Measurements from ENCODE around the gene SHROOM3.

SHROOM3 gene

GRCh38 chr4:76729980-76730379 is 295.0 kb downstream of the SHROOM3 start:
- no peak for TF ChIP-seq SNAI2 (CRISPR knock-in tag; IDR thresholded peaks at IDR 0.05)
- TF ChIP-seq, protein P1, sequence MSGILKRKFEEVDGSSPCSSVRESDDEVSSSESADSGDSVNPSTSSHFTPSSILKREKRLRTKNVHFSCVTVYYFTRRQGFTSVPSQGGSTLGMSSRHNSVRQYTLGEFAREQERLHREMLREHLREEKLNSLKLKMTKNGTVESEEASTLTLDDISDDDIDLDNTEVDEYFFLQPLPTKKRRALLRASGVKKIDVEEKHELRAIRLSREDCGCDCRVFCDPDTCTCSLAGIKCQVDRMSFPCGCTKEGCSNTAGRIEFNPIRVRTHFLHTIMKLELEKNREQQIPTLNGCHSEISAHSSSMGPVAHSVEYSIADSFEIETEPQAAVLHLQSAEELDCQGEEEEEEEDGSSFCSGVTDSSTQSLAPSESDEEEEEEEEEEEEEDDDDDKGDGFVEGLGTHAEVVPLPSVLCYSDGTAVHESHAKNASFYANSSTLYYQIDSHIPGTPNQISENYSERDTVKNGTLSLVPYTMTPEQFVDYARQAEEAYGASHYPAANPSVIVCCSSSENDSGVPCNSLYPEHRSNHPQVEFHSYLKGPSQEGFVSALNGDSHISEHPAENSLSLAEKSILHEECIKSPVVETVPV (CRISPR knock-in tag; IDR thresholded peaks at IDR 0.05) = no peak
- TF ChIP-seq ARNTL (CRISPR knock-in tag; IDR thresholded peaks at IDR 0.05; ENCODE audit: borderline replicate concordance, low read depth) = no peak
- TF ChIP-seq ZFP3 (CRISPR knock-in tag; IDR thresholded peaks at IDR 0.05) = no peak
- no peak for TF ChIP-seq POU6F1 (CRISPR knock-in tag; IDR thresholded peaks at IDR 0.05; ENCODE audit: borderline replicate concordance, low read depth)
- ATAC-seq = no peak

DNA sequence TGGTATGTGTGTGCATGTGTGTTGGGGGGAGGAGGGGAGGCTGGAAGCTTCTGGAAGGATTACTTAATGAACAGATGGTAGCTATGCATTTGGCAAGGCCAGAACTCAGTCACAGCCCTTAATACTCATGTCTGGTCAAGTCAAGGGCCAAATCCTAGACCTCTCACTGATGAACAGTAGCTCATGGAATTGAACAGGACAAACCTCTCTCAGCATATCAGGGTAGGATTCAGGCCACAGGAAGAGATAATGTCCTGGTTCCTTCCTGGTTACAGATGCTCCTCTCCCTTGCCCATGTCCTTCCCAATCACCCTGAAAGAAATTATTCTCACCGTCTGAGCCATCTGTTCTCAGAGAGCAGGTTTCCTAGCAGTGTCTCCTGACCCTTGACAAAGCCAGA is 297.2 kb downstream of the SHROOM3 start:
- no peak for TF ChIP-seq PPARA (CRISPR knock-in tag; IDR thresholded peaks at IDR 0.05; ENCODE audit: borderline replicate concordance)
- TF ChIP-seq ZNF565 (CRISPR knock-in tag; conservative IDR thresholded peaks at IDR 0.05; ENCODE audit: low read depth) = no peak
- no peak for TF ChIP-seq OSR1 (CRISPR knock-in tag; IDR thresholded peaks at IDR 0.05)
- TF ChIP-seq CSDC2 (CRISPR knock-in tag; IDR thresholded peaks at IDR 0.05) = no peak
- TF ChIP-seq ZNF8 (CRISPR knock-in tag; IDR thresholded peaks at IDR 0.05) = no peak
- TF ChIP-seq GLIS3 (CRISPR knock-in tag; IDR thresholded peaks at IDR 0.05) = no peak
- TF ChIP-seq ZFP30 (CRISPR knock-in tag; IDR thresholded peaks at IDR 0.05) = no peak
- ATAC-seq = no peak

- TF ChIP-seq ISL1 (CRISPR knock-in tag; IDR thresholded peaks at IDR 0.05) = no peak
- TF ChIP-seq, protein P2, sequence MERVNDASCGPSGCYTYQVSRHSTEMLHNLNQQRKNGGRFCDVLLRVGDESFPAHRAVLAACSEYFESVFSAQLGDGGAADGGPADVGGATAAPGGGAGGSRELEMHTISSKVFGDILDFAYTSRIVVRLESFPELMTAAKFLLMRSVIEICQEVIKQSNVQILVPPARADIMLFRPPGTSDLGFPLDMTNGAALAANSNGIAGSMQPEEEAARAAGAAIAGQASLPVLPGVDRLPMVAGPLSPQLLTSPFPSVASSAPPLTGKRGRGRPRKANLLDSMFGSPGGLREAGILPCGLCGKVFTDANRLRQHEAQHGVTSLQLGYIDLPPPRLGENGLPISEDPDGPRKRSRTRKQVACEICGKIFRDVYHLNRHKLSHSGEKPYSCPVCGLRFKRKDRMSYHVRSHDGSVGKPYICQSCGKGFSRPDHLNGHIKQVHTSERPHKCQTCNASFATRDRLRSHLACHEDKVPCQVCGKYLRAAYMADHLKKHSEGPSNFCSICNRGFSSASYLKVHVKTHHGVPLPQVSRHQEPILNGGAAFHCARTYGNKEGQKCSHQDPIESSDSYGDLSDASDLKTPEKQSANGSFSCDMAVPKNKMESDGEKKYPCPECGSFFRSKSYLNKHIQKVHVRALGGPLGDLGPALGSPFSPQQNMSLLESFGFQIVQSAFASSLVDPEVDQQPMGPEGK (CRISPR knock-in tag; IDR thresholded peaks at IDR 0.05; ENCODE audit: borderline replicate concordance) = no peak
- TF ChIP-seq CREB5 (CRISPR knock-in tag; IDR thresholded peaks at IDR 0.05; ENCODE audit: low read depth) = no peak
- no peak for TF ChIP-seq ZNF70 (CRISPR knock-in tag; IDR thresholded peaks at IDR 0.05)
- TF ChIP-seq, protein P3, sequence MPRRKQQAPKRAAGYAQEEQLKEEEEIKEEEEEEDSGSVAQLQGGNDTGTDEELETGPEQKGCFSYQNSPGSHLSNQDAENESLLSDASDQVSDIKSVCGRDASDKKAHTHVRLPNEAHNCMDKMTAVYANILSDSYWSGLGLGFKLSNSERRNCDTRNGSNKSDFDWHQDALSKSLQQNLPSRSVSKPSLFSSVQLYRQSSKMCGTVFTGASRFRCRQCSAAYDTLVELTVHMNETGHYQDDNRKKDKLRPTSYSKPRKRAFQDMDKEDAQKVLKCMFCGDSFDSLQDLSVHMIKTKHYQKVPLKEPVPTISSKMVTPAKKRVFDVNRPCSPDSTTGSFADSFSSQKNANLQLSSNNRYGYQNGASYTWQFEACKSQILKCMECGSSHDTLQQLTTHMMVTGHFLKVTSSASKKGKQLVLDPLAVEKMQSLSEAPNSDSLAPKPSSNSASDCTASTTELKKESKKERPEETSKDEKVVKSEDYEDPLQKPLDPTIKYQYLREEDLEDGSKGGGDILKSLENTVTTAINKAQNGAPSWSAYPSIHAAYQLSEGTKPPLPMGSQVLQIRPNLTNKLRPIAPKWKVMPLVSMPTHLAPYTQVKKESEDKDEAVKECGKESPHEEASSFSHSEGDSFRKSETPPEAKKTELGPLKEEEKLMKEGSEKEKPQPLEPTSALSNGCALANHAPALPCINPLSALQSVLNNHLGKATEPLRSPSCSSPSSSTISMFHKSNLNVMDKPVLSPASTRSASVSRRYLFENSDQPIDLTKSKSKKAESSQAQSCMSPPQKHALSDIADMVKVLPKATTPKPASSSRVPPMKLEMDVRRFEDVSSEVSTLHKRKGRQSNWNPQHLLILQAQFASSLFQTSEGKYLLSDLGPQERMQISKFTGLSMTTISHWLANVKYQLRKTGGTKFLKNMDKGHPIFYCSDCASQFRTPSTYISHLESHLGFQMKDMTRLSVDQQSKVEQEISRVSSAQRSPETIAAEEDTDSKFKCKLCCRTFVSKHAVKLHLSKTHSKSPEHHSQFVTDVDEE (CRISPR knock-in tag; IDR thresholded peaks at IDR 0.05) = no peak
- no peak for TF ChIP-seq BACH2 (CRISPR knock-in tag; IDR thresholded peaks at IDR 0.05; ENCODE audit: borderline replicate concordance)
- TF ChIP-seq TCF4 (CRISPR knock-in tag; IDR thresholded peaks at IDR 0.05; ENCODE audit: borderline replicate concordance) = no peak
- TF ChIP-seq ZNF565 (CRISPR knock-in tag; conservative IDR thresholded peaks at IDR 0.05; ENCODE audit: low read depth) = no peak
- TF ChIP-seq ZFP3 (CRISPR knock-in tag; IDR thresholded peaks at IDR 0.05) = no peak
- TF ChIP-seq CSDC2 (CRISPR knock-in tag; IDR thresholded peaks at IDR 0.05) = no peak
- TF ChIP-seq ARNTL (CRISPR knock-in tag; IDR thresholded peaks at IDR 0.05; ENCODE audit: borderline replicate concordance, low read depth) = no peak
- TF ChIP-seq TOX (CRISPR knock-in tag; IDR thresholded peaks at IDR 0.05; ENCODE audit: borderline replicate concordance) = no peak
- TF ChIP-seq PPARA (CRISPR knock-in tag; IDR thresholded peaks at IDR 0.05; ENCODE audit: borderline replicate concordance) = no peak
- TF ChIP-seq OSR1 (CRISPR knock-in tag; IDR thresholded peaks at IDR 0.05) = no peak
- TF ChIP-seq ZC3H10 (CRISPR knock-in tag; IDR thresholded peaks at IDR 0.05) = no peak
- TF ChIP-seq SNAI2 (CRISPR knock-in tag; IDR thresholded peaks at IDR 0.05) = no peak
- no peak for TF ChIP-seq GLIS3 (CRISPR knock-in tag; IDR thresholded peaks at IDR 0.05)
- no peak for TF ChIP-seq ZFP30 (CRISPR knock-in tag; IDR thresholded peaks at IDR 0.05)
- TF ChIP-seq ZNF8 (CRISPR knock-in tag; IDR thresholded peaks at IDR 0.05) = no peak
- ATAC-seq = peak; percentile 8; the same call in 2 of the 3 replicates
These were observed 298.2 kb downstream of the SHROOM3 start for GRCh38 chr4:76733068-76733771.
